Measurements from ENCODE around the gene RBMS1.

RBMS1 gene

GRCh38 chr2:160366474-160366873 lies 127.1 kb downstream of the RBMS1 start:
- DNase-seq (ENCODE audit: insufficient read length, low spot score): no peak
- no peak for FAIRE-seq
- TF ChIP-seq CTCF (IDR thresholded peaks at IDR 0.05; ENCODE audit: insufficient read depth, missing control alignments): no peak

GRCh38 chr2:160365716-160366367 lies 127.8 kb downstream of the RBMS1 start:
- FAIRE-seq (no peak), DNase-seq (ENCODE audit: insufficient read length, low spot score) (no peak)
- no peak for TF ChIP-seq CTCF (IDR thresholded peaks at IDR 0.05; ENCODE audit: insufficient read depth, missing control alignments)

GRCh38 chr2:160364364-160364763 lies 129.2 kb downstream of the RBMS1 start:
- FAIRE-seq: no peak
- no peak for TF ChIP-seq CTCF (IDR thresholded peaks at IDR 0.05; ENCODE audit: insufficient read depth, missing control alignments)

GRCh38 chr2:160363961-160364360 lies 129.6 kb downstream of the RBMS1 start:
- FAIRE-seq: no peak
- no peak for DNase-seq (ENCODE audit: insufficient read length, low spot score)
- TF ChIP-seq CTCF (IDR thresholded peaks at IDR 0.05; ENCODE audit: insufficient read depth, missing control alignments): no peak

More at GRCh38 chr2:160364364-160364763, 129.2 kb downstream of the RBMS1 start:
- no peak for DNase-seq (ENCODE audit: insufficient read length, low spot score)

GRCh38 chr2:160363055-160363454 lies 130.6 kb downstream of the RBMS1 start:
- no peak for TF ChIP-seq CTCF (IDR thresholded peaks at IDR 0.05; ENCODE audit: insufficient read depth, missing control alignments)
- DNase-seq (ENCODE audit: insufficient read length, low spot score) (no peak), FAIRE-seq (no peak)

- FAIRE-seq (no peak), DNase-seq (ENCODE audit: insufficient read length, low spot score) (no peak)
- no peak for TF ChIP-seq CTCF (IDR thresholded peaks at IDR 0.05; ENCODE audit: insufficient read depth, missing control alignments)
Observed at GRCh38 chr2:160362541-160362940, 131.1 kb downstream of the RBMS1 start.

GRCh38 chr2:160362018-160362417 lies 131.6 kb downstream of the RBMS1 start:
- FAIRE-seq: no peak
- no peak for TF ChIP-seq CTCF (IDR thresholded peaks at IDR 0.05; ENCODE audit: insufficient read depth, missing control alignments)
- no peak for DNase-seq (ENCODE audit: insufficient read length, low spot score)
